Upper lobe of right lung (tissue), 1 donor: ENCODE results near the gene HNRNPUL1. TPM values are rescaled to one million over a fixed set of nuclear protein-coding genes. Genes with fewer than 3 reads are reported as not detected.

Source experiments
- ATAC-seq: fragments of 200-7000 bp; cut with Tn5 transposase; one replicate; pipeline ENCODE4 v1.9.1; 2020; ENCODE audit warnings: mild to moderate bottlenecking, moderate library complexity
- DNase-seq: peaks from one replicate; pipeline ENCODE4 v3.0.0-alpha.2; 2020
- H3K27ac ChIP-seq: fragments of 200-600 bp; one replicate; pipeline ENCODE4 v1.8.0; 2022
- H3K27me3 ChIP-seq: fragments of 200-600 bp; one replicate; pipeline ENCODE4 v1.8.0; 2022; ENCODE audit warnings: mild to moderate bottlenecking
- H3K36me3 ChIP-seq: fragments of 200-600 bp; one replicate; pipeline ENCODE4 v1.8.0; 2022
- H3K4me1 ChIP-seq: fragments of 200-600 bp; one replicate; pipeline ENCODE4 v1.8.0; 2022
- H3K4me3 ChIP-seq: fragments of 200-600 bp; one replicate; pipeline ENCODE4 v1.8.0; 2022; ENCODE audit warnings: mild to moderate bottlenecking
- H3K9me3 ChIP-seq: fragments of 200-600 bp; one replicate; pipeline ENCODE4 v1.8.0; 2022
- intact Hi-C: fragments of 100-400 bp; cut with DNase I; formaldehyde crosslinking; loops from one replicate; pipeline ENCODE4 v1.11.0; 2022
- total RNA-seq: library from RNA; stranded (reverse); fragmentation: NEBNext Ultra II Directional; extraction: Animal tissue kit (Norgen Biotek cat#: 25700); gene quantifications from one replicate; pipeline ENCODE4 v1.2.1, GENCODE V29; 2021
- TF ChIP-seq, protein P1 (sequence below): fragments of 200-600 bp; IDR thresholded peaks from one replicate; pipeline ENCODE4 v1.8.0; 2022; ENCODE audit warnings: antibody characterized with exemption
- donor health status: DM: no; HTN: yes; CAD: no; lungs with severe emphysema.

Gene HNRNPUL1
- total RNA-seq, 1 donor from 2014 or later: 171 TPM

DNA sequence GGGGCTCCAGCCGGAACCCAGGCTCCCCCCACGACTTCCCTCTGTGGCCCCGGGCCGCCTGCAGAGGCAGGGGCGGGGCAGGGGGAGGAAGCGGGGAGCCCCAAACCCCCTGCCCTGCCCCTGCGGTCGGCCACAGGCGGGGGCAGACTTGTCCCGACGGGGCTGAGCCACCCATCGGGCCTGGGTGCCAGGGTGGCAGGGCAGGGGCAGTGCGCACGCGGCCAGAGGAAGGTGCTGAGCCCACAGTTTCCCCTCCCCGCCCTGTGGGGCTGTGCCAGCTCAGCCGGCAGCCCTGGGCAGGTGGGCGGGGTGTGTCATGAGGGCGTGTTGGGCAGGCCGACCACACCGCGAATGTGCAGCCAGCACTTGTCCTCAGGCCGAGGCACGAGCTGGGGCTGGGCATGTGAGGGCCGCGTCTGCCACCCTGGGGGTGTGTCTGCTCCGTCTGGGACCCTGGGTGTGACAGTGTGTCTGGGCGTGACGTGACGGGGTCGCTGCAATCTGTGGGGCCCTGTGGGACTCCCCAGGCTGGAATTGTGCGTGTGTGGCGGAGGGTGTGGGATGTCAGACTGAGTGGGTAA is 63.5 kb downstream of the HNRNPUL1 start:
- H3K4me1 ChIP-seq: peaks cover 77% of the 10 kb centered on the region
- H3K9me3 ChIP-seq: no peaks in the 10 kb centered on the region

DNA sequence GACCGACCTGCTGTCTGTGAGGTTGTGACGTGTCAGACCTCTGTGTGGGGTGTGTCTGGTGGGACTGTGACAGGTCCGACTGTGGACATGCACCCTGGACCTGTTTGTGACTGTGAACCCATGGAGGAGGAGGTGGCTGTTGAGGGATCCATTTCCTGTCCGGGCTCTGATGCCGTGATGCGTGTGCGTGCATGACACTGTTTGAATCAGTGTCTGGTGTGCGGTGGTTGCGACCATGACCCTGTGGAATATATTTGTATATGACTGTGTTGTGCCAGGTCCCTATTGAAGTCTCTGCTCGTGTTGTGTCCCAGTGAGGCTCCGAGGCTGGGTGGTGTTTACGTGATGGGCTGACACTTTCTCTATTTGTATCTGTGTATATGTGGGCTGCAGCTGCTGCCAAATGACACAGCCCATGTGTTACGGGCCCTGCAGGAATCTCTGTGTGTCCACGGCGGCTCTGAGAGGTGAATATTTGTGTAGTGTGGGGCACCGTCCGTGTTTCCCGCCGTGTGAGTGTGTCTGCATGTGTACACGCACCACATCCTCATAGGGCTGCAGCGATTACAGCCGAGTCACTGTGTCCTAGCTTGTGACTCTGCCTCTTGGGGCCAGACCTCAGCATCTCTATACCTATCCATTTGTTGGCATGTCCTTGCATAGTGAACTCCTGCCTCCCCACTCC is 64.1 kb downstream of the HNRNPUL1 start:
- TF ChIP-seq, protein P1, sequence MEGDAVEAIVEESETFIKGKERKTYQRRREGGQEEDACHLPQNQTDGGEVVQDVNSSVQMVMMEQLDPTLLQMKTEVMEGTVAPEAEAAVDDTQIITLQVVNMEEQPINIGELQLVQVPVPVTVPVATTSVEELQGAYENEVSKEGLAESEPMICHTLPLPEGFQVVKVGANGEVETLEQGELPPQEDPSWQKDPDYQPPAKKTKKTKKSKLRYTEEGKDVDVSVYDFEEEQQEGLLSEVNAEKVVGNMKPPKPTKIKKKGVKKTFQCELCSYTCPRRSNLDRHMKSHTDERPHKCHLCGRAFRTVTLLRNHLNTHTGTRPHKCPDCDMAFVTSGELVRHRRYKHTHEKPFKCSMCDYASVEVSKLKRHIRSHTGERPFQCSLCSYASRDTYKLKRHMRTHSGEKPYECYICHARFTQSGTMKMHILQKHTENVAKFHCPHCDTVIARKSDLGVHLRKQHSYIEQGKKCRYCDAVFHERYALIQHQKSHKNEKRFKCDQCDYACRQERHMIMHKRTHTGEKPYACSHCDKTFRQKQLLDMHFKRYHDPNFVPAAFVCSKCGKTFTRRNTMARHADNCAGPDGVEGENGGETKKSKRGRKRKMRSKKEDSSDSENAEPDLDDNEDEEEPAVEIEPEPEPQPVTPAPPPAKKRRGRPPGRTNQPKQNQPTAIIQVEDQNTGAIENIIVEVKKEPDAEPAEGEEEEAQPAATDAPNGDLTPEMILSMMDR: no peak
- ATAC-seq (peak; percentile 17), DNase-seq (no peak)
- Histone ChIP-seq H3K27ac (peak overlapping the region; percentile 80), H3K36me3 (peaks cover 37% of the 10 kb centered on the region), H3K4me1 (peaks cover 71% of the 10 kb centered on the region), H3K9me3 (no peaks in the 10 kb centered on the region), H3K27me3 (no peaks in the 10 kb centered on the region), H3K4me3 (peak overlapping the region; percentile 36)
- intact Hi-C loops: no loop called here

More for the DNA sequence above, 63.5 kb downstream of the HNRNPUL1 start:
- DNase-seq: peak; percentile 96
- peak; percentile 85 for ATAC-seq
- TF ChIP-seq, protein P1: no peak
- Histone ChIP-seq H3K27me3 (no peaks in the 10 kb centered on the region), H3K27ac (peak overlapping the region; percentile 80), H3K36me3 (peaks cover 34% of the 10 kb centered on the region), H3K4me3 (peak overlapping the region; percentile 36)
- intact Hi-C loops: no loop called here

DNA sequence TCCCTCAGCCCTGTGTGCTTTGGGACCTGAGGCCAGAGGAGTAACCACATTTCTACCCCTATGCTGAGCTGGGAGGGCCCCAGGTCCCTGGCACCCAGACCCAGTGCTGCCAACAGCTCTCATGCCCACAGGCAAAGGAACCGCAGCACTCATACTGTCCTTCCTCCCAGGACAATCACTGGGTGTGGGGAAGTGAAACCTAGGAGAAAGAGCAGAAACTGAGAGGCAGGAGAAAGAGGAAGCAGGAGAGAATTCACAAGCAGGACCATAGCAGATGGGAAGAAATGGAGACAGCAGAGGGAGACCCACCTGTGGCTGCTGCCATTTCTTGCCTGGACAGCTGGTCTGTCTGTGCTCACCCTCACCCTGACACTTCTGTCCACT is 64.7 kb downstream of the HNRNPUL1 start:
- no peaks in the 10 kb centered on the region for H3K9me3 ChIP-seq
- peak overlapping the region; percentile 80 for H3K27ac ChIP-seq
- H3K4me1 ChIP-seq: peaks cover 65% of the 10 kb centered on the region
- intact Hi-C loops: no loop called here
- no peak overlapping the region for H3K4me3 ChIP-seq
- ATAC-seq: peak; percentile 43
- no peaks in the 10 kb centered on the region for H3K27me3 ChIP-seq
- peaks cover 42% of the 10 kb centered on the region for H3K36me3 ChIP-seq
- TF ChIP-seq, protein P1: no peak
- DNase-seq: no peak

DNA sequence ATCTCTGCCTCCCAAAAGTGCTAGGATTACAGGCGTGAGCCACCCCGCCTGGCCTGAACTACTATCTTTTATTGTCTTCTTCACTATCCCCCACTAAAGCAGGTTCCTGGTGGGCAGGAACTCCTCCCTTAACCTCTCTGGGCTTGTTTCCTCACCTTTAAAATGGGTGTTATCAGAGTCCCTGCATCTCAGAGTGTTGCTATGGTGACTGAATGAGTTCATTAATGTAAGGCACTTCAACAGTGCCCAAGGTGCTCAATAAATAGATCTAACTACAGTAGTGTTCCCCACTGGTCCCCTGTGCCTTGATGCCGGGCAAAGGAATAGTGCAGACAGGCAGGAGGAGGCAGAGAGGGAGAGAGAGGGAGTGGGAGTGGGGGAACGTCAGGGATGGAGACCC is 66.3 kb downstream of the HNRNPUL1 start:
- ATAC-seq (no peak), DNase-seq (no peak)
- H3K27me3 ChIP-seq: no peaks in the 10 kb centered on the region
- H3K27ac ChIP-seq: no peak overlapping the region
- no peaks in the 10 kb centered on the region for H3K9me3 ChIP-seq
- peaks cover 49% of the 10 kb centered on the region for H3K4me1 ChIP-seq
- H3K36me3 ChIP-seq: peaks cover 54% of the 10 kb centered on the region
- no peak overlapping the region for H3K4me3 ChIP-seq
- intact Hi-C loops: no loop called here
- TF ChIP-seq, protein P1: no peak

DNA sequence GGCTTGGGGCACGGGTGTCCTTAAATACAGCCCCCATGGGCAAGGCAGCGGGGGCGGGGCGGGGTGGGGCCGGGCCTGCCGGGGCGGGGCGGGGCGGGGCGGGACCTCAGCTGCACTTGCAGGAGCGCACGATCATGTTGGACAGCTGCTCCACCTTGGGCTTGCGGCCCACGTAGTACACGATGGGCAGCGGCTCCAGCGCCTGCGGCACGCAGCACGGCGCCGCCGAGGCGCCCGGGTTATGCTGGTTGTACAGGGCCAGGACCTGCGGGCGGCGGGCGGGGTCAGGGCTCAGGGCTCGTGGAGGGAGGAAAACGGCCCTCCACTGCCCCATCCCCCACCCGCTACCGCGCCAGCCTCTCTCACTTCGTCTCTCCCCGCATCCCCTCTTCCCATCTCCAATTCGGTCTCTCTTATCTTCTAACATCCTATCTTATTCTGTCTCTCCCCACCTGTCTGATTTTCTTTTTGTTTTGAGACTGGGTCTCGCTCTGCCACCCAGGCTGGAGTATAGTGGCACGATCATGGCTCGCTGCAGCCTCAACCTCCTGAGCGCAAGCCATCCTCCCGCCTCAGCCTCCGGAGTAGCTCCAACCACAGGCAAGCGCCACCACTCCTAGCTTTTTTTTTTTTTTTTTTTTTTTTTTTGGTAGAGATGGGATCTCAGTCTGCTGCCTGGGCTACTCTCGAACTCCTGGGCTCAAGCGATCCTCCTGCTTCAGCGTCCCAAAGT is 66.9 kb downstream of the HNRNPUL1 start:
- intact Hi-C loops: no loop called here
- H3K9me3 ChIP-seq: no peaks in the 10 kb centered on the region
- TF ChIP-seq, protein P1: no peak
- no peak overlapping the region for H3K27ac ChIP-seq
- H3K4me1 ChIP-seq: peaks cover 42% of the 10 kb centered on the region
- no peak overlapping the region for H3K4me3 ChIP-seq
- DNase-seq: no peak
- ATAC-seq: no peak
- no peaks in the 10 kb centered on the region for H3K27me3 ChIP-seq
- H3K36me3 ChIP-seq: peaks cover 56% of the 10 kb centered on the region
